Left renal cortex interstitium (tissue), 4 donors: ENCODE data around the gene GRIN2B. TPM values are rescaled to one million over a fixed set of nuclear protein-coding genes. Genes with fewer than 3 reads are reported as not detected.

Source experiments
- DNase-seq, 4 donors: peaks; one replicate each; pipeline ENCODE4 v3.0.0-alpha.2; 2013; ENCODE audit warnings: low read depth in 4 of 4, low spot score in 2 of 4, missing footprints in 1 of 4
- polyA plus RNA-seq, 4 donors: library from polyadenylated mRNA; unstranded; fragments of 120-200 nt; gene quantifications; one replicate each; pipeline ENCODE4 v1.2.1, GENCODE V29; 2013; ENCODE audit not compliant: insufficient read length in 4 of 4

GRIN2B gene
- polyA plus RNA-seq, 4 donors = 0.62 to 1.3 (median 1.0) TPM

DNA sequence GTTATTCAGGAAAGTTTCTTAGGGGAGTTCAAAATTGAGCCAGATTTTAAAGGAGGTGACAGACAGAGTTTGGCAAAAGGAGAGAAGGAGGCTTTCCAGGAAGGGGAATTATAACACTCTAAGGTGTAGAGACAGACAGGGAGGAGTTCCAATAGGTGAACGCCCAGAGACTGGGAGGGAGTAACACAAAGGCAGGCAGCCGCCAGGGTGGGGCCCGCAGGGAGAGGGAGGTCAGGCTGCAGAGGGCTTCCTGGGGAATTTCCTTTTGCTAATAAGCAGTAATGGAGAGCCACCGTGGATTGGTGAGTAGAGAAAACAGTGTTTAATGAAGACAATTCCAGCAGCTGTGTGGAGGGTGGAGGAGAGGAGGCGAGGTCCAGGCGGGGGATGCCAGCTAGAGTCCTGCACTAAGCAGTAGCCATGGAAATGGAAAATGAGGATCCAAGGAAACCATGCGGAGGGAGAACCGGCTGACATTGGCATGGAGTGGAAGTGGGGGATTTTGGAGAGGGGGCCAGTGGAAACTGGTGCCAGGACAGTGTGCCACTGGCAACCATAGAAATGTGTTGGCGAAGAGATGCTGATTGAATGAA is 22.2 kb downstream of the GRIN2B start:
- DNase-seq = no peak

DNA sequence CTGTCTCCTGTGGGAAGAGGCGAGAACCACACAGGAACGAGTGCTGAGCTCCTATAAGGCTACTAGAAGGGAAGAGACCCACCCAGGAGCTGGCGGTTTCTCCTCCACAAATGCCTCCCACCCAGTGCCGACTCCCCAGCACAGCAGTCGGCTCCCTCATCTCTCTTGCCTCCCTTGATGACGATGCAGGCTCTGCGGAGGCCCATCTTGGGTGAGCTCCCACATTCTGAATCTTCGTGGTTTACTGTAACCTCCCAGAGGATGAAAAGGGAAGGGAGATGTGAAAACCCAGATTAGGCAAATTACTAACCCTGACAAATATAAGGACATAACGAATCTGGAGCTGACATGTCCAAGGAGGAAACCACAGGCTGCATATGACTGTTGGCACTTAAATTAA is 23.8 kb downstream of the GRIN2B start:
- no peak for DNase-seq

DNA sequence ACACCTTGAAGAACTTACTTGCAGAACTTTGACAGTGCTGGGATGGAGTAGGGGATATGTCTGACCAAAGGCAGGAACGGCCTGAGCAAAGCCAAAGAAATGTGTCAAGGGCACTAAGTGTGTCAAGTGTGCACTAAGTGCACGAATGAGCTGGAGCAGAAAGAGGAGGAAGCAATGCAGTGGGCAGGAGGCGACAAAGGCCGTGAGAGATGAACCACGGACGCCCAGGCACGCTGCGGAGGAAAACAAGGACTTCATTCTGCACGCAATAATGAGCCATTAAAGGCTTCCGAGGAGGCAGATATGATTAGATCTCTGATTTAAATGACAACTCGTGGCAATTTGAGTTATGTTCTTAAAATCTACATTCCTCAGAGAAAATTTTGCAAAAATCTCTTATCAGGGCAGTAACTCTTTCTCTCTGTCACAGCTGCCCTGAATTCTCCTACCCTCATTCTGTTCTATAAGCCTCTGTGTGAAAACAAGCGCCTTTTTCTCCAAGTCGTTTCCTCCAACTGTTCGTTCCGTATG is 25.3 kb downstream of the GRIN2B start:
- no peak for DNase-seq

DNA sequence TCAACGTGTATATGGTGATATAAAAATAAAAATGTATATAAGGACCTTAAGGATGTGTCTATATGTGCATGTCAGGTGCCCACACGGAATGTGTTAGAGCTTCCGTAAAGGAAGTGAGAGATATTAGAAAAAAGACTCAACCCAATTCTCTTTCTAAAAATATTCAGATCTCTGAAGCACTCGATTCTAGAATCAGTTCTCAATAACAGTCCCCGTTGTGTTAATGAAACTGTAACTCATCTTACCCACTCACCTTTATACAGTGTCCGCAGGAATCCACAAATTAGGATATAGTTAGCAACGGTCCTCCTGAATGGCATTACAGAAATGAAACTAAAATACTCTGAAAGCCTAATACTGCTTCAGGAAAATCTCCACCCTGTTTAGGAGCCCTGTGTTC is 29.3 kb downstream of the GRIN2B start:
- no peak for DNase-seq

DNA sequence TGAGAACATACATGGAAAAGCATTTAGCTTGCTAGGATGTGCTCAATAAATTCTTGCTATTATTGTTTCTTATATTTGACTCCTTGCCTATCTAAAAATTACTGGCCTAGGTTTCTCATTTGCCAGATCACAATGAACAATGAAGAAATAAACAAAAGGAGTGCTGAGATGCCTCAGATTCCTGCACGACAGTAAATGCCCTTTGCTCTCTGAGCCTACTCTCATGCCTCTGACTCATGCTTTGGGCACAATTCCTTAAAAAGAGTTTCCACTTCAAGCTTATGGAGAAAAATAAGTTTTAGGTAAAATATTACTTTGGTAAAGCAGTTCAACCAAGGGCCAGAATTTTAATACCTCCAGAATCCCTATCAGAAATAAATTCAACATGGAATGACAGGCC is 30.9 kb downstream of the GRIN2B start:
- no peak for DNase-seq

DNA sequence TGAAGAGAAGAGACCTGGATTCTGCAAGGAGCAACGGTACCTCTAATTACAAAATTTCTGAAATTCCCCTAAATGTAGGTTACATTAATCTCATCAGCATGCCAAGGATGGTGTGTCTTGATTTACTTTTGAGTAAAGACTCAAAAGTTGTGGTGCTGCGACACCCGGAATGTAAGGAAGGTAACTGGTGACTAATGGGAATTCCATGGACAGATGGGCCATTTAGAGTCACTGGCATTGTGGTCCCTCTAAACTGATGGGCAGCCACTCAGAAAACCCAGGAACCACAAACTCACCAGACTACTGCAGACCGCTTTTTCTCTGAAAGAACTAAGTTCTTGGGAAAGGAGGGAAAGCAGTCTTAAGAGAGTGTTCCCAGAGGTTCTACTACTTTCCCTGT is 32.8 kb downstream of the GRIN2B start:
- DNase-seq = no peak

DNA sequence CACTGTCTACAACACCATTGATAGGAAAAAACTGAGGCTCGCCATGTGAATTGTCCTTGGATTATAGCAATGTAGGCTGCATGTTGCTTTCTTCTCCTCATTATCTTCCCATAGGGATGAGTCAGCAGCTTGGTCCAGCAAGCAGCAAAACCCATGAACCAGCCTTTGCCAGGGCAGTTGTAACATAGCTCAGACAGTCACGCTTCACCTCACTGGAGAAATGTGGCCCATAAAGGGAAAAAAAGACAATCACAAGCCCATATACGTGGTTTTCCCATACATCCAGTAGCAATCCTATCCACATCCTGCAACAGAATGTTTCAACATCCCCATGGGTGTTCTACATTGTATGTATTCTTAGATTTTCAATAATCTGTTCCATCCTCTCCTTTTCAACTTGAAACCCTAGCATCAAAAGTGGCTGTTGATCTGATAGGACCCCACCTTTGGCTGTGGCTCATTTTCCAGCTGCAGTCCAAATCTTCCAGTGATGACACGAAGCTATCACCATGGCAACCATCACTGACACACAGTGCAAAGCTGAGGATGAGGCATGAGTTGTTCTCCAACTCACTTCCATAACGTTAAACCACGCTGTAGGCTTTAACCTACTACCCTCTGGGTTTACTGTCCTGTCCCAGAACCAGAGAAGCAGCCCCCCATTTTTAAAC is 34.0 kb downstream of the GRIN2B start:
- peak in 1 of 4 donors; percentile 32 for DNase-seq

DNA sequence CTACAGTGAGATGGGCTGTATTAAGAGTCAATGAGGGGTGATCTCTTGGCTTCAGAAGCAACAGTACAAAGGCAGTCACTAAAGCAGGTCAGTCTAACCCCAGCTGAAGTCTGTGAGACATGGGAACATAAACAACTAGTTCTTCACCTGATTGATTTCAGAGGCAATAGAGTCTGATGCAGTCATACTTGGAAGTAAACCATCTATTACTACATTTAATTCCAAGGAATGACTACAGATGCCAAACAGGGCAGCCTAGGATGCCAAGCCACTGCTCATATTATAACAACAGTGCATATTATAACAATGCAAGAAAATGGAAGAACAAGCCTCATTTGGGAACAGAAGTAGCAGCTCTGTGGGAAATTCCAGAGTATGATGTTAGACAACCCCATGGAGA is 35.8 kb downstream of the GRIN2B start:
- no peak for DNase-seq

DNA sequence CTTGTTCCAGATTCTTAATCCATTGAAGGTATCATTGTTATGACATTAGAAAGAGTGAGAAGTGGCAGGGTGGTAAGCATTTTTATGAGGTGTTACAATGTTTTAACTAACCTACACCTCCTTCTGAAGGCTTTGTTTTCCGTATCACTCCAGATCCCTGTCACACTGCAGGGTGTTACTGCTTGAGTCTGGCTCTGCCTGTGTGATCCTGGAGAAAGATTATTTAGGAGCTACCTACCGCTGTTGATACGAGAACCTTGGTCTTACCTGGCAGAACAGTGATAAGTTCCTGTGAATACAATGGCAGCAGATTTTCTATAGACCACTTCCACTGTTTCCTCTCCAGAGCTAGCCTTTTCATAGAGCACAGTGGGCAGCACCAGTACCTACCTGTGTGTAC is 36.2 kb downstream of the GRIN2B start:
- no peak for DNase-seq

DNA sequence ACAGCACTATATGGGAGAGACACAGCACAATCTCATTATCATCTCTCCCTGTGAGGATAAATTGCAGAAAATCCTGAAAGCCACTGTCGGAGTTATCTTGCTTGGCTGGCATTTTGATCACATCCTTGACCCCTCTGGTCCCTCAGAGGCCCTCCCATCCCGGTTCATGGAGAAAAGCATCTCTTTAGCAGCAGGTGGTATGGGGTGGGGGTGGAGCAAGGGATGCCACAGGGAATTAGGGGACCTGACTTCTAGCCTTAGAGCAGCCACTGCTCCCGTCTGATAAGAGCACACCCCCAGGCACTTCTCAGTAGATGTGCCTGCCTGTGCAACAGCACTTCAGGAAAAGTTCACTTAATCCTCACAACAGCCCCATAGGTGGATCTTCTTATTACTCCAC is 38.6 kb downstream of the GRIN2B start:
- no peak for DNase-seq

DNA sequence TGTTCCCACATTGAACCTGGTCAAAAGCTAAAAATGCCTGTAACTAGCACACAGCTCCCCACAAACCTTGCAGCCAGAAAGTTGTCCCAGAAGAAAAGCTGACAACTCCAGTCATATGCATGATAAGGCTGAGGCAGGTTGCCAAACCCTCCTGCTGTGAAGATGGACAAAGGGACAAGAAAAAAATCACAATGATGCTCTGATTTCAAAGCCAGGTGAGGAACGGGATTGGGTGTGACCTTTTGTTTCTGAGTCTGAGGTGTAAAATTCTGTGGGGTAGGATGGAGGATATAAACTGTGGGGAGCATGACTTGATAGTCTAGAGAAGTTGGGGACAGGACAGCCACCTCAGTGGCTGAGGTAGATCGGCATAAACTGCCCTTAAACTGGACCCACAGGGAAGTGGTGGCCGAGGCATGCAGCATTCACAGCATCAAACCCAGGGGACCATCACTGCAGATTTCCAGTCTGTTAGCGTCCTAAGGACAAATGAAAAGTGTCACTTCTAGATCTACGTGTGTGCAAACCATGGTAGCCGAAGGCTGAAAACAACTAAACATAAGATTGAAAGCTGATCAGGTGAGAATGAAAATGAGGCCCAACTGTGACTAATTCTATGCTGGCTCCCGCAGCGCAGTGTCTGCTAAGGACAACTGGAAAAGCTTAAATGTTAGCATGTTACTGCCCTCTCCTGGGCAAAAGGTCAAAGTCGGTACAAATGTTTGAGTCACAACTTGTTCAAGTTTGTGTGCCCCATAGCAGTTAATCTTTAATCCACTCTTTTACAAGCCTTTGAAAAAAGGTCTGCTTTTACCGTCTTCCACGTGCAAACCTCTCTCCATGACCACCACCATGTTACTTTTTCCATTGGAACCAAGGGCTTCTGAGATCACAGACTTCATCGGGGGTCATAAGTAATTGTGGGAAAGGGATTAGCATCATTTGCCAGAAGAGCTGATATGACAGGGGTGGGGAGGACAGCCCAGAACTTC is 39.8 kb downstream of the GRIN2B start:
- DNase-seq = peak in 2 of 4 donors; percentile 60 to 68

DNA sequence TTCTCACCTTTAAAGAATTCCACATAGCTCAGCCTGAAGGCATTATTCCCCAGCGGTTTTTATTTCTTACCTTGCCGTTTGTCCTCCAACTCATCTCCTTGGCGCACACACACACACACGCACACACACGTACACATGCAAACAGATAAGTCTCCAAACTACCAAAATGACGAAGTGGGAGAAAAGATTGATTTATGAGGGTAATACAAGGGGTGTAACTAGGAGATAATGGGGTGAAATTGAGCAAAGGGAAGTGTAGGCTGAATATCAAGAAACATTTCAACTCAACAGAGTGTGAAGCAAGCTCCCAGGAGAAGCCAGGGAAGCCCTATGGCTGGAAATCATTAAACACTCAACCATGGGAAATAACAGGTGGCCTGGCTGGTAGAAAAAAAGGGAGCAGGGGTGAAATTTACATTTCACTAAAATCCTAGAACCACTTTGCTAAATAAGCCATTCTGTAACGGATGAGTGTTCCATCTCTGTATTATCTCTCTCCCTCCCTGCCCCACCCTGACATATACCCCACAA is 41.0 kb downstream of the GRIN2B start:
- peak in 1 of 4 donors; percentile 33 for DNase-seq

DNA sequence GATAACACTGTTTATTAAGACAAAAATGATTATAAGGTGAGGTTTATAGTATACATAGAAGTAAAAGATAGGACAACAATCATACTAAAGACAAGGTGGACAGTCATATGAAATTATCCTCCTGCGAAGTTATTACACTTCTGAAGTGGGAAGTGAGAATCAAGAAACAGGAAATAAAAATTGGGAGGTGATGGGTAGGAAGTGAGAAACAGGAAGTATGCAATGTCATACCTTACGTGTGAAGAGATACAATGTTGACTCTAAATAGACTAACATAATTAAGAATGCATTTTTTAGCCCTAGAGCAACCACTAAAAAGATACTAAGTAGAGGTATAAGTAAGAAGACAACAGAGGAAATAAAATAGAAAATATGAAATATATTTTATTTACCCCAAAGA is 43.7 kb downstream of the GRIN2B start:
- DNase-seq = no peak

DNA sequence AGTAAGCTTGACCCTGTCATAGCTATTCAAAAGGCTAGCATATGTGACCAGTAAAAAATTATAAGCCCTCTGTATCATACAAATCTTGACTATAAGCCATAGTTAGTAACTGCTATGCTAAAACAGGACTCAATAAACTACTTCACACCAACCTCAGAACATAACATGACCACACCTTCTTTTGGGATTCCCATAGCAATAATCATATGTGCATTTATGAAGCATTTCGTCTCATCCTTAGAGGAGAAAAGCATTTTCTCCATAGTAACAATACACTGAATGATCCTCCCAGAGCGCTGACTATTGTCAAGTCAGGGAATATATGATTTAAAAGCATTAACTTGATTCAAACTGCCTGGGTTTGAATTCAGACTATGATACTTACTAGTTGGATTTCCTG is 46.2 kb downstream of the GRIN2B start:
- no peak for DNase-seq
